ENCODE measurements around the gene RHBDL1. TPM values are rescaled to one million over a fixed set of nuclear protein-coding genes. Genes with fewer than 3 reads are reported as not detected.

Gene RHBDL1
- total RNA-seq, 1 donor from 2014 or later = 5.1 TPM

Other genes starting within 250 kb of the RHBDL1 start
- 39.7 and 43.8 TPM in 2 replicates for gene CAPN15, start 148.0 kb upstream of the RHBDL1 start, total RNA-seq
- gene PRR35, start 115.3 kb upstream of the RHBDL1 start, total RNA-seq = not detected in 2 replicates
- gene NHLRC4, start 108.7 kb upstream of the RHBDL1 start, total RNA-seq = 0.11 and 0.16 TPM in 2 replicates
- gene PIGQ, start 105.7 kb upstream of the RHBDL1 start, total RNA-seq = 19.8 and 27.6 TPM in 2 replicates
- 18.1 and 19.2 TPM in 2 replicates for gene RAB40C, start 85.6 kb upstream of the RHBDL1 start, total RNA-seq
- 0.47 TPM in 1 of 2 replicates, not detected in the other for gene WFIKKN1, start 44.7 kb upstream of the RHBDL1 start, total RNA-seq
- gene METTL26, start 39.4 kb upstream of the RHBDL1 start, total RNA-seq = 161 and 174 TPM in 2 replicates
- gene MCRIP2, start 33.8 kb upstream of the RHBDL1 start, total RNA-seq = 36.5 and 55.2 TPM in 2 replicates
- gene WDR90, start 26.3 kb upstream of the RHBDL1 start, total RNA-seq = 8.5 and 9.8 TPM in 2 replicates
- 52.0 and 72.9 TPM in 2 replicates for gene RHOT2, start 7.5 kb upstream of the RHBDL1 start, total RNA-seq
- 216 and 264 TPM in 2 replicates for gene STUB1, start 4.7 kb downstream of the RHBDL1 start, total RNA-seq
- 35.5 and 58.9 TPM in 2 replicates for gene JMJD8, start 8.7 kb downstream of the RHBDL1 start, total RNA-seq
- gene WDR24, start 14.7 kb downstream of the RHBDL1 start, total RNA-seq = 9.1 and 9.4 TPM in 2 replicates
- 0.19 and 2.0 TPM in 2 replicates for gene FBXL16, start 30.1 kb downstream of the RHBDL1 start, total RNA-seq
- 119 and 198 TPM in 2 replicates for gene METRN, start 39.4 kb downstream of the RHBDL1 start, total RNA-seq
- 61.5 and 70.2 TPM in 2 replicates for gene ANTKMT, start 45.5 kb downstream of the RHBDL1 start, total RNA-seq
- 3.6 and 3.8 TPM in 2 replicates for gene CCDC78, start 50.8 kb downstream of the RHBDL1 start, total RNA-seq
- 18.9 and 26.2 TPM in 2 replicates for gene HAGHL, start 51.4 kb downstream of the RHBDL1 start, total RNA-seq
- gene CIAO3, start 65.3 kb downstream of the RHBDL1 start, total RNA-seq = 19.4 and 30.0 TPM in 2 replicates
- 0.78 and 3.8 TPM in 2 replicates for gene MSLN, start 85.1 kb downstream of the RHBDL1 start, total RNA-seq
- 29.0 and 43.2 TPM in 2 replicates for gene RPUSD1, start 112.7 kb downstream of the RHBDL1 start, total RNA-seq
- gene CHTF18, start 112.9 kb downstream of the RHBDL1 start, total RNA-seq = 23.5 and 26.5 TPM in 2 replicates
- not detected in 2 replicates for gene GNG13, start 125.1 kb downstream of the RHBDL1 start, total RNA-seq

All from hair follicular keratinocyte (primary cell).